HEK293T (cell line): ENCODE results near the gene ZDHHC17.

Experiments
- CTCF ChIA-PET: fragments of 350-600 bp; formaldehyde crosslinking; extraction: SDS; loops from one replicate; lab custom pipeline; 2021; ENCODE audit warnings: antibody characterized with exemption, inconsistent platforms; lab: Yijun Ruan, JAX
- POLR2A ChIA-PET: fragments of 350-600 bp; formaldehyde crosslinking; extraction: SDS; loops from one replicate; lab custom pipeline; 2020; ENCODE audit warnings: antibody characterized with exemption, inconsistent platforms; lab: Yijun Ruan, JAX
- DNase-seq: peaks from one replicate; pipeline ENCODE4 v3.0.0; 2012; ENCODE audit warnings: mixed read lengths; ENCODE audit errors: extremely low spot score
- ARNT ChIP-seq: fragments of 450-650 bp; IDR thresholded peaks from 2 replicates; pipeline ENCODE4 v1.6.1; 2017; ENCODE audit warnings: mild to moderate bottlenecking
- BHLHE40 ChIP-seq: fragments of 450-650 bp; IDR thresholded peaks from 2 replicates; pipeline ENCODE4 v1.6.1; 2016; ENCODE audit warnings: mild to moderate bottlenecking, moderate library complexity, borderline replicate concordance
- CTBP1 ChIP-seq: fragments of 450-650 bp; IDR thresholded peaks from 2 replicates; pipeline ENCODE4 v1.6.1; 2016; ENCODE audit warnings: borderline replicate concordance
- ELF4 ChIP-seq: fragments of 450-650 bp; IDR thresholded peaks from 2 replicates; pipeline ENCODE4 v1.6.1; 2017; ENCODE audit warnings: antibody characterized with exemption
- FOXA1 ChIP-seq: fragments of 450-650 bp; IDR thresholded peaks from 2 replicates; pipeline ENCODE4 v1.6.1; 2016; ENCODE audit warnings: mild to moderate bottlenecking
- FOXK2 ChIP-seq: fragments of 450-650 bp; IDR thresholded peaks from 2 replicates; pipeline ENCODE4 v1.6.1; 2016; ENCODE audit warnings: mild to moderate bottlenecking
- FOXM1 ChIP-seq: fragments of 450-650 bp; IDR thresholded peaks from 2 replicates; pipeline ENCODE4 v1.6.1; 2017; ENCODE audit warnings: mild to moderate bottlenecking, borderline replicate concordance
- HDGF ChIP-seq: fragments of 450-650 bp; IDR thresholded peaks from 2 replicates; pipeline ENCODE4 v1.6.1; 2017; ENCODE audit warnings: antibody characterized with exemption, borderline replicate concordance
- L3MBTL2 ChIP-seq: fragments of 450-650 bp; conservative IDR thresholded peaks from 2 replicates; pipeline ENCODE4 v1.6.1; 2016; ENCODE audit warnings: mild to moderate bottlenecking
- LEF1 ChIP-seq: fragments of 450-650 bp; IDR thresholded peaks from 2 replicates; pipeline ENCODE4 v1.6.1; 2017; ENCODE audit warnings: mild to moderate bottlenecking, borderline replicate concordance
- NFRKB ChIP-seq: fragments of 450-650 bp; IDR thresholded peaks from 2 replicates; pipeline ENCODE4 v1.6.1; 2016; ENCODE audit warnings: mild to moderate bottlenecking, moderate library complexity
- PKNOX1 ChIP-seq: fragments of 450-650 bp; IDR thresholded peaks from 2 replicates; pipeline ENCODE4 v1.6.1; 2016
- SP1 ChIP-seq: fragments of 450-650 bp; IDR thresholded peaks from 2 replicates; pipeline ENCODE4 v1.6.1; 2017
- SUZ12 ChIP-seq: fragments of 450-650 bp; IDR thresholded peaks from 2 replicates; pipeline ENCODE4 v1.6.1; 2016; ENCODE audit warnings: mild to moderate bottlenecking
- TARDBP ChIP-seq: fragments of 450-650 bp; IDR thresholded peaks from 2 replicates; pipeline ENCODE4 v1.6.1; 2016
- ZNF384 ChIP-seq: fragments of 450-650 bp; IDR thresholded peaks from 2 replicates; pipeline ENCODE4 v1.6.1; 2016

Gene ZDHHC17

GRCh38 chr12:76781321-76781720 lies 17.4 kb downstream of the ZDHHC17 start:
- ChIA-PET CTCF (no interaction called here), POLR2A (no interaction called here)
- no peak for DNase-seq
- TF ChIP-seq BHLHE40 (no peak), NFRKB (no peak), ARNT (no peak)

GRCh38 chr12:76782526-76782925 lies 18.6 kb downstream of the ZDHHC17 start:
- CTCF ChIA-PET, result interaction anchor here (0.9 kb wide), 1 partner anchor 39 kb away, joined by 3 read pairs; no protein-coding TSS in a partner anchor

GRCh38 chr12:76784600-76785051 lies 20.7 kb downstream of the ZDHHC17 start:
- no peak for DNase-seq
- ChIA-PET CTCF (no interaction called here), POLR2A (no interaction called here)
- no peak for TF ChIP-seq HDGF
- no peak for TF ChIP-seq FOXA1
- no peak for TF ChIP-seq PKNOX1

More at GRCh38 chr12:76782526-76782925, 18.6 kb downstream of the ZDHHC17 start:
- POLR2A ChIA-PET, result no interaction called here
- no peak for TF ChIP-seq SP1
- no peak for TF ChIP-seq PKNOX1
- TF ChIP-seq CTBP1, result no peak
- no peak for TF ChIP-seq L3MBTL2
- TF ChIP-seq TARDBP, result no peak
- no peak for TF ChIP-seq BHLHE40
- TF ChIP-seq ELF4, result no peak
- TF ChIP-seq HDGF, result no peak
- no peak for TF ChIP-seq ZNF384
- TF ChIP-seq NFRKB, result no peak
- TF ChIP-seq SUZ12, result no peak
- no peak for TF ChIP-seq ARNT
- no peak for TF ChIP-seq FOXM1
- TF ChIP-seq LEF1, result no peak
- no peak for TF ChIP-seq FOXA1
- TF ChIP-seq FOXK2, result no peak
- DNase-seq, result no peak

GRCh38 chr12:76785407-76785806 lies 21.5 kb downstream of the ZDHHC17 start:
- TF ChIP-seq PKNOX1 (no peak), ARNT (no peak), ZNF384 (no peak), SUZ12 (no peak), TARDBP (no peak), HDGF (no peak), LEF1 (no peak), ELF4 (no peak), SP1 (no peak), FOXA1 (no peak), FOXK2 (no peak), FOXM1 (no peak)
- DNase-seq, result no peak
- ChIA-PET POLR2A (no interaction called here), CTCF (no interaction called here)

GRCh38 chr12:76786986-76787385 lies 23.1 kb downstream of the ZDHHC17 start:
- ChIA-PET CTCF (no interaction called here), POLR2A (no interaction called here)

More at GRCh38 chr12:76786986-76787385, 23.1 kb downstream of the ZDHHC17 start:
- TF ChIP-seq TARDBP (no peak), CTBP1 (no peak), L3MBTL2 (no peak), SP1 (no peak), FOXA1 (no peak), BHLHE40 (no peak), PKNOX1 (no peak), ARNT (no peak), ELF4 (no peak), SUZ12 (no peak), FOXM1 (no peak), HDGF (no peak), FOXK2 (no peak), LEF1 (no peak), NFRKB (no peak), ZNF384 (no peak)
- DNase-seq, result no peak
